Endothelial cell of umbilical vein (primary cell): ENCODE data around the gene NTRK1.

Source experiments
- CTCF ChIP-seq, 2 donors: IDR thresholded peaks; 1 replicate in 1 of 2; 2 replicates in 1 of 2; pipeline ENCODE4 v1.5.1; 2011; ENCODE audit warnings: low read length in 2 of 2, mild to moderate bottlenecking in 2 of 2, moderate library complexity in 2 of 2, control low read depth in 1 of 2, inconsistent platforms in 1 of 2, low read depth in 1 of 2; ENCODE audit not compliant: insufficient read depth in 1 of 2; ENCODE audit errors: extremely low read depth in 1 of 2
- EZH2 ChIP-seq: IDR thresholded peaks from 2 replicates; pipeline ENCODE4 v1.6.1; 2012; ENCODE audit warnings: borderline replicate concordance, low read depth, mild to moderate bottlenecking, moderate library complexity, low read length, inconsistent platforms; ENCODE audit not compliant: severe bottlenecking
- FOS ChIP-seq: IDR thresholded peaks from 2 replicates; pipeline ENCODE4 v1.6.1; 2011; ENCODE audit warnings: mild to moderate bottlenecking, low read length, moderate library complexity, borderline replicate concordance; ENCODE audit not compliant: insufficient read depth
- GATA2 ChIP-seq: IDR thresholded peaks from 2 replicates; pipeline ENCODE4 v1.7.0; 2011; ENCODE audit warnings: low read depth, mild to moderate bottlenecking, moderate library complexity, mixed read lengths, low read length; ENCODE audit not compliant: insufficient read length, insufficient read depth
- JUN ChIP-seq: IDR thresholded peaks from 2 replicates; pipeline ENCODE4 v1.6.1; 2011; ENCODE audit warnings: borderline replicate concordance, low read depth; ENCODE audit not compliant: insufficient read length, insufficient read depth
- MYC ChIP-seq: IDR thresholded peaks from one replicate; pipeline ENCODE4 v1.6.1; 2011; ENCODE audit warnings: mild to moderate bottlenecking, low read depth, low read length
- POLR2A ChIP-seq: IDR thresholded peaks from 2 replicates; pipeline ENCODE4 v1.6.1; 2012; ENCODE audit warnings: low read depth, mild to moderate bottlenecking, control low read depth, low read length
- POLR2AphosphoS5 ChIP-seq: IDR thresholded peaks from 2 replicates; pipeline ENCODE4 v1.6.1; 2012; ENCODE audit warnings: low read depth, mild to moderate bottlenecking, control low read depth, low read length, moderate library complexity; ENCODE audit not compliant: insufficient read depth
- TF ChIP-seq, protein P1 (sequence below): IDR thresholded peaks from 2 replicates; pipeline ENCODE4 v1.6.1; 2011; ENCODE audit not compliant: insufficient read depth, insufficient read length

GRCh38 chr1:156887317-156887716 is 26.7 kb downstream of the NTRK1 start:
- TF ChIP-seq CTCF (IDR thresholded peaks at IDR 0.05; ENCODE audit: extremely low read depth in 1 of 2, insufficient read depth in 1 of 2, low read depth in 1 of 2, low read length in 2 of 2) (no peak), EZH2 (no peak), POLR2A (no peak), FOS (no peak), POLR2AphosphoS5 (no peak), GATA2 (no peak), MYC (no peak), JUN (no peak)
- TF ChIP-seq, protein P1, sequence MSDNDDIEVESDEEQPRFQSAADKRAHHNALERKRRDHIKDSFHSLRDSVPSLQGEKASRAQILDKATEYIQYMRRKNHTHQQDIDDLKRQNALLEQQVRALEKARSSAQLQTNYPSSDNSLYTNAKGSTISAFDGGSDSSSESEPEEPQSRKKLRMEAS = no peak
